ENCODE data around the gene TM4SF4.
"Not testable (repeated sequence)": the region's sequence is repeated elsewhere in the genome, so short reads cannot be mapped to it uniquely, and the experiment has no call there.

The TM4SF4 gene

DNA sequence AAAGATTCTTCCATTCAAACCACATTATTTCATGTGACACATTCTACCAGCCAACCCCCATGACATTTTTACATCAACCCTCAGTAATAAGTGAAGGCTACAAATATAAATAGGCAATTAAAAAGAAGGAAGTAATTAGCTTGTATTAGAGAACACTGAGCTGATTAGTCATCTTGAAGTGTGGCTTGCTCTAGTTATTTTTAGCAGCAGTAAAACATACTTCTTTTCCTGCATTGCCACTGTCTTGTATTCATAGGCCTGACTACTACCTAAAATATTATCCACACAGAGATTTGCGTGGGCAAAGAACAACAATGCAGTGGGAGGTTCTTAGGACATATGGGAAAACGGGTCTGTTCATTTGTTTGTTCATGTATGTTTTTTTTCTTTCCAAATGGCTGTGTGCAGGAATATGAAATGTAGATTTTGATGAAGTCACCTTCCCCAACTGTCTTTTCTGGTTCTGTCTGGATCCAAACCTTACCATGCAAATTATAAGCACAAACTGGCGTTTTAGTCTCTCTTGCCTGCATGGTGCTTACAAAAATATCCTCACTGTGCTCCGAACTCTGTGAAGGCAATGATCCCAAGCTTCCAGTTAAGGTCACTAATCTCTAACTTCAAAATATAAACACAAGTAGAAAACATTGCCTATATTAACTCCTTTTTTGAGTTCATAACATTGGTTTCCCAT lies 31.5 kb upstream of the TM4SF4 start:
- Histone ChIP-seq H3K9ac (ENCODE audit: low read length) (no peak overlapping the region), H2AK5ac (ENCODE audit: low read length) (no peak overlapping the region)
- WGBS (ENCODE audit: extremely low coverage, insufficient coverage, insufficient read length), result no CpG with 5 or more reads among the region's 4 CpGs

DNA sequence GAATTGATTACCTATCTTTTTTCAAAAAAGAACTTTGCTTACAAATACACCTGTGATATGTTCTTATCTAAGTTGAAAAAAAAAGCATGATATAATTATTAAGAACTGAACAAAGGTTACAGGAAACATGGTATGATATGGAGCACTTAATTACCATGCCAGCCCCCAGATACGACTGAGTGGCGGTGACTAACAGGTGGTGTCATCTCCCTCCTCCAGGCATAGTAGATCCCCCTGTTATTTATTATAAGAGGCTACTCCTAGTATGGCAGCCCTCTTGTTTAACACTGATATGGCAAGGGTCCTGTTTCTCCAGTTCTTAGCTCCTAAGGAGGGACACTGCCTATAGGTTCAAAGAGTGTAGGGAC lies 31.0 kb upstream of the TM4SF4 start:
- Histone ChIP-seq H3K14ac (ENCODE audit: low read length) (no peak overlapping the region), H3K4me3 (ENCODE audit: low read depth, low read length) (no peak overlapping the region), H2AK5ac (ENCODE audit: low read length) (no peak overlapping the region), H4K12ac (ENCODE audit: low read depth, low read length) (no peak overlapping the region), H3K79me1 (ENCODE audit: low read length) (no peaks in the 10 kb centered on the region), H3K79me2 (ENCODE audit: control insufficient read depth, insufficient read depth, low read length, poor library complexity) (no peaks in the 10 kb centered on the region), H4K91ac (ENCODE audit: low read depth, low read length) (no peak overlapping the region), H2BK5ac (ENCODE audit: low read depth, low read length, poor library complexity) (no peak overlapping the region), H3K36me3 (ENCODE audit: control insufficient read depth in 1 of 2, insufficient read depth in 2 of 2, low read length in 2 of 2) (no peaks in the 10 kb centered on the region), H3K27me3 (ENCODE audit: insufficient read depth, low read length) (no peaks in the 10 kb centered on the region), H3K27ac (ENCODE audit: low read depth, low read length) (no peak overlapping the region), H2BK120ac (ENCODE audit: insufficient read depth, low read length, poor library complexity) (no peak overlapping the region), H3K18ac (ENCODE audit: low read length) (no peak overlapping the region), H3K9ac (ENCODE audit: low read length) (no peak overlapping the region), H2AFZ (ENCODE audit: insufficient read depth, low read length, poor library complexity) (no peak overlapping the region), H4K8ac (ENCODE audit: low read depth, low read length) (no peak overlapping the region), H3K9me3 (ENCODE audit: insufficient read depth, low read depth, low read length) (no peaks in the 10 kb centered on the region), H3K23ac (ENCODE audit: low read length) (no peak overlapping the region), H3K4me2 (ENCODE audit: low read length) (no peak overlapping the region), H2BK12ac (ENCODE audit: low read length) (no peak overlapping the region), H3K4ac (ENCODE audit: low read depth, low read length) (no peak overlapping the region), H3K4me1 (ENCODE audit: control insufficient read depth in 1 of 2, insufficient read depth in 2 of 2, low read length in 2 of 2) (no peaks in the 10 kb centered on the region)
- no CpG with 5 or more reads among the region's 2 CpGs for WGBS (ENCODE audit: extremely low coverage, insufficient coverage, insufficient read length)
- DNase-seq, result no peak

More for the DNA sequence above, 31.5 kb upstream of the TM4SF4 start:
- Histone ChIP-seq H3K79me1 (ENCODE audit: low read length) (no peaks in the 10 kb centered on the region), H3K4ac (ENCODE audit: low read depth, low read length) (no peak overlapping the region), H3K14ac (ENCODE audit: low read length) (no peak overlapping the region), H3K18ac (ENCODE audit: low read length) (no peak overlapping the region), H3K4me3 (ENCODE audit: low read depth, low read length) (no peak overlapping the region), H3K4me2 (ENCODE audit: low read length) (no peak overlapping the region), H2AFZ (ENCODE audit: insufficient read depth, low read length, poor library complexity) (no peak overlapping the region), H3K36me3 (ENCODE audit: control insufficient read depth in 1 of 2, insufficient read depth in 2 of 2, low read length in 2 of 2) (no peaks in the 10 kb centered on the region), H3K27me3 (ENCODE audit: insufficient read depth, low read length) (no peaks in the 10 kb centered on the region), H2BK120ac (ENCODE audit: insufficient read depth, low read length, poor library complexity) (no peak overlapping the region), H4K12ac (ENCODE audit: low read depth, low read length) (no peak overlapping the region), H3K27ac (ENCODE audit: low read depth, low read length) (no peak overlapping the region), H3K79me2 (ENCODE audit: control insufficient read depth, insufficient read depth, low read length, poor library complexity) (no peaks in the 10 kb centered on the region), H4K8ac (ENCODE audit: low read depth, low read length) (no peak overlapping the region), H3K9me3 (ENCODE audit: insufficient read depth, low read depth, low read length) (no peaks in the 10 kb centered on the region), H2BK5ac (ENCODE audit: low read depth, low read length, poor library complexity) (no peak overlapping the region), H2BK12ac (ENCODE audit: low read length) (no peak overlapping the region), H3K23ac (ENCODE audit: low read length) (no peak overlapping the region), H3K4me1 (ENCODE audit: control insufficient read depth in 1 of 2, insufficient read depth in 2 of 2, low read length in 2 of 2) (no peaks in the 10 kb centered on the region), H4K91ac (ENCODE audit: low read depth, low read length) (no peak overlapping the region)
- no peak for DNase-seq

DNA sequence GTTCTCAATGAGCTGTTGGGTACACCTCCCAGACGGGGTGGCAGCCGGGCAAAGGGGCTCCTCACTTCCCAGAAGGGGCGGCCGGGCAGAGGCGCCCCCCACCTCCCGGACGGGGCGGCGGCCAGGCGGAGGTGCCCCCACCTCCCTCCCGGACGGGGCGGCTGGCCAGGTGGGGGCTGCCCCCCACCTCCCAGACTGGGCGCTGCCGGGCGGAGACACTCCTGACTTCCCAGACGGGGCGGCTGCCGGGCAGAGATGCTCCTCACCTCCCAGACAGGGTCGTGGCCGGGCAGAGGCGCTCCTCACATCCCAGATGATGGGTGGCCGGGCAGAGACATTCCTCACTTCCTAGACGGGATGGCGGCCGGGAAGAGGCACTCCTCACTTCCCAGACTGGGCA lies 29.6 kb upstream of the TM4SF4 start:
- H3K14ac ChIP-seq (ENCODE audit: low read length); H3K36me3 ChIP-seq (ENCODE audit: control insufficient read depth in 1 of 2, insufficient read depth in 2 of 2, low read length in 2 of 2); H2AFZ ChIP-seq (ENCODE audit: insufficient read depth, low read length, poor library complexity); H2AK5ac ChIP-seq (ENCODE audit: low read length); H4K12ac ChIP-seq (ENCODE audit: low read depth, low read length); H4K91ac ChIP-seq (ENCODE audit: low read depth, low read length); H4K8ac ChIP-seq (ENCODE audit: low read depth, low read length); H3K4ac ChIP-seq (ENCODE audit: low read depth, low read length); H3K23ac ChIP-seq (ENCODE audit: low read length); H3K27me3 ChIP-seq (ENCODE audit: insufficient read depth, low read length); H3K9me3 ChIP-seq (ENCODE audit: insufficient read depth, low read depth, low read length); H3K18ac ChIP-seq (ENCODE audit: low read length); H3K4me1 ChIP-seq (ENCODE audit: control insufficient read depth in 1 of 2, insufficient read depth in 2 of 2, low read length in 2 of 2); H3K9ac ChIP-seq (ENCODE audit: low read length); H3K79me2 ChIP-seq (ENCODE audit: control insufficient read depth, insufficient read depth, low read length, poor library complexity); H3K27ac ChIP-seq (ENCODE audit: low read depth, low read length); H2BK120ac ChIP-seq (ENCODE audit: insufficient read depth, low read length, poor library complexity); H3K79me1 ChIP-seq (ENCODE audit: low read length); H3K4me2 ChIP-seq (ENCODE audit: low read length); DNase-seq; H2BK12ac ChIP-seq (ENCODE audit: low read length); H3K4me3 ChIP-seq (ENCODE audit: low read depth, low read length); H2BK5ac ChIP-seq (ENCODE audit: low read depth, low read length, poor library complexity): not testable (repeated sequence)
- no CpG with 5 or more reads among the region's 26 CpGs for WGBS (ENCODE audit: extremely low coverage, insufficient coverage, insufficient read length)

DNA sequence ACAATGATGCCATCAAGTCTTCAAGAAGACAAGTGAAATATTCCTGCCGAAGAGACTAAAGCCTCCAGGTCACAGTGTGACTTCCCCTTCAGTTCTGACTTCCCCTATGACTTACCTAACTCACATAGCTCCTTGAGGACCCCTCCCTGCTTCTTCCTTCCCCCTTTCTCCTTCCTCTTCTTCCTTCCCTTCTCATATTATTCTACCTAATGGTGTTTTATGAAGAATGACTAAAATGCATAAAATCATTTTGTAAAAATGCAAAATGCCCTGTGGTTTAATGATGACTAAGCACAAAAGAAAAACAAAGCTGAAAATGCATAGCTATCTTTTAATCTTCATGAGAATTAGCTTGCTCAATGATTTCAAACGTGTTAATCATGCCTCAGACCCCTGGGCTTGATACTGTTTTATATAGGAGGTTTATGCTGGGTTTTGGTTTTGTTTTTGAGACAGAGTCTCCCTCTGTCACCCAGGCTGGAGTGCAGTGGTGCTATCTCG lies 26.1 kb upstream of the TM4SF4 start:
- peak in 1 of 2 donors; percentile 30 for DNase-seq
- Histone ChIP-seq H4K91ac (ENCODE audit: low read depth, low read length) (peak overlapping the region; percentile 53), H3K79me2 (ENCODE audit: control insufficient read depth, insufficient read depth, low read length, poor library complexity) (no peaks in the 10 kb centered on the region), H3K4me3 (ENCODE audit: low read depth, low read length) (no peak overlapping the region), H3K14ac (ENCODE audit: low read length) (no peak overlapping the region), H3K4me1 (ENCODE audit: control insufficient read depth in 1 of 2, insufficient read depth in 2 of 2, low read length in 2 of 2) (peaks cover 5 to 7% of the 10 kb centered on the region in 2 experiments), H3K27me3 (ENCODE audit: insufficient read depth, low read length) (no peaks in the 10 kb centered on the region), H3K36me3 (ENCODE audit: control insufficient read depth in 1 of 2, insufficient read depth in 2 of 2, low read length in 2 of 2) (peaks cover 0 to 2% of the 10 kb centered on the region in 2 experiments), H2BK5ac (ENCODE audit: low read depth, low read length, poor library complexity) (no peak overlapping the region), H2BK120ac (ENCODE audit: insufficient read depth, low read length, poor library complexity) (no peak overlapping the region), H3K4ac (ENCODE audit: low read depth, low read length) (no peak overlapping the region), H4K8ac (ENCODE audit: low read depth, low read length) (no peak overlapping the region), H3K79me1 (ENCODE audit: low read length) (peaks cover 5% of the 10 kb centered on the region), H3K9me3 (ENCODE audit: insufficient read depth, low read depth, low read length) (peaks cover 7% of the 10 kb centered on the region), H2AK5ac (ENCODE audit: low read length) (no peak overlapping the region), H3K4me2 (ENCODE audit: low read length) (no peak overlapping the region), H2AFZ (ENCODE audit: insufficient read depth, low read length, poor library complexity) (no peak overlapping the region), H3K18ac (ENCODE audit: low read length) (no peak overlapping the region), H2BK12ac (ENCODE audit: low read length) (peak overlapping the region; percentile 74), H3K27ac (ENCODE audit: low read depth, low read length) (no peak overlapping the region), H4K12ac (ENCODE audit: low read depth, low read length) (no peak overlapping the region), H3K23ac (ENCODE audit: low read length) (no peak overlapping the region), H3K9ac (ENCODE audit: low read length) (no peak overlapping the region)
- no CpG with 5 or more reads among the region's 3 CpGs for WGBS (ENCODE audit: extremely low coverage, insufficient coverage, insufficient read length)

Measured in trophoblast cell (in vitro differentiated cells and primary cell).